CD4-positive, alpha-beta T cell treated with Interferon alpha-2 for 1 hour (primary cell): ENCODE data around the gene PKD2.
A peak's percentile ranks its signal among the peaks of the same experiment; 100 is the strongest.

Experiments
- DNase-seq, 2 donors: peaks; one replicate each; pipeline ENCODE4 v3.0.0-alpha.2; 2020 to 2022

The PKD2 gene

GRCh38 chr4:88027611-88028608, 20.5 kb downstream of the PKD2 start:
- DNase-seq: no peak

- DNase-seq: no peak
Measured at GRCh38 chr4:88028946-88029345, 21.5 kb downstream of the PKD2 start.

DNA sequence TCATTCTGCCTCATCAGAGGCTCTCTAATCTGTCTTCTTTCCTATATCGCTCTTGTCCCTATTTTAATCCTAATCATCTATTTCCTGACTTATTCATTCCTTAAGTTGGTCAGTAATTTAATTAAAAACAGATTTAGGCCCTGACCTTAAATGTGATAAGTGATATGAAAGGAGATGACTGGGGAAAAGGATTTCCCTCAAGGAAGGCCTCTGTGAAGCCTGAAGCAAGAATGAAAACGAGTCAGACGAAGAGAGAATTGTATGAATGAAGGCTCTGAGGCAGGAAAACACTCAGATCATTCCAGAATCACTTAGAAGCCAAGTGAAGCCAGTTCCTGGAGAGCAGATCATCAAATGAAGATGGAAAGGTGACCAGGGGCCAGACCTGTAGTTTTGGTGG, 22.1 kb downstream of the PKD2 start:
- no peak for DNase-seq

DNA sequence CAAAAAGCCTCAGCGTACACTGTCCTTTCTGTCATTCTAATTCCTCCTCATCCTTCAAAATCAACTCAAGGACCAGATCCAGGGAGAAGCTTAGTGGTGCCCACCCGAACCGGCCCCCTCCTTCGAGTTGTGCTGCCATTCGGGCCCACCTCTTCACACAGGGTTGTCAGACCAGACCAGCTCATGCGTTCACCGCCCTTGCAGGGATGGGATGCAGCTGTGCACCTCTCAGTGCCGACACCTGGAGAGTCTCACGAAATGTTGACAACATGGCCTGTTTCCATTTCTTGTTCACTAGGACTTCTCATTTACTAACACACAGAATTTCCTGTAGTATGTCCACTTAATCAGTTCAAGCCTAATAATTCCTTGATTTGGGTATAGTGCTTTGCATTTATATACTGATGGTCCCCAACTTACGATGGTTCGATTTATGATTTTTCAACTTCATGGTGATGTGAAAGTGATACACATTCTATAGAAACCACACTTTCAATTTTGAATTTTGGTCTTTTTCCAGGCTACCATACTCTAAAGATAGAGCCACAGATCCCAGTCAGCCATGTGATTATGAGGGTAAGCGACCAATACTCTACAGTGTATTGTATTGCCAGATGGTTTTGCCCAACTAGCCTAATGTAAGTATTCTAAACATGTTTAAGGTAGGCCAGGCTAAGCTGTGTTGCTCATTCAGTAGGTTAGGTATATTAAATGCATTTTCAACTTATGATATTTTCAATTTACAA, 23.3 kb downstream of the PKD2 start:
- no peak for DNase-seq

- DNase-seq: peak; percentile 27 to 64
Measured at GRCh38 chr4:88033309-88033708, 25.9 kb downstream of the PKD2 start.

DNA sequence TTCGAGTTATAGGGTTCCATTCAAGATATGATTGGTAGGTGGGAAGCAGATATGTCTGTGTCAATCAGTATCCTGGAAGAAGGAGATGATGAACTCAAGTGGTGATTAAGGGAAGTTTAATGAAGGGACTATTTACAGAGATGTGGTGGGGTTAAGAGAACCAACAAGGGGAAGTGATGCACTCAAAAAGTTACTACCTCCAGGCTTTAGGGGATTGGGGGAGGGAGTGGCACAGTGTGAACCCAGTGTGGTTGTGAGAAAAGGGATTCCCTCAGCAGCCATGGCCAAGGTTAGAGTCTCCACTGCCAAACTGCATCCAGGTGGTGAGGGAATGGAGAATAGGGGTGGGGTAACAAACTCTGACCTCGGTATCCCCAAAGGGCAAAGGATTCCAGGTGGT, 27.9 kb downstream of the PKD2 start:
- DNase-seq: no peak

DNA sequence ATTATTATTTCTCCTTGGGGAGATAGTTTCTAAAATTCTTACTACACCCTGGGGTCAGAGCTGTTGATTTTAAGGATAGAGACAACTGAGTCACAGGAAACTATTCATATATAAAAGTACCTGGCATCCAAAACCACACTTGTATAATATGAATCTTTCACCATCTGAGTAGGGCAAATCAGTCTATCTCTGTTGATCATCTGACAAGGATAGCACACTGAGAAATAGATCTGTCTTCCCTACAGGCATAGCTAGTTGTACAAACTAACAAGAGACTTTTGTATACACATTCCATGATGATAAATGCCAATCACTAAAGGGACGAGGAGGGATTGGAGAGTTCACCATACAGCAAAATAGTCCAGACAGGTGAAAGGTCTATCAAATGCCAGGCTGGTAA, 30.0 kb downstream of the PKD2 start:
- no peak for DNase-seq

- DNase-seq: no peak
Measured at GRCh38 chr4:88037936-88038335, 30.5 kb downstream of the PKD2 start.

DNA sequence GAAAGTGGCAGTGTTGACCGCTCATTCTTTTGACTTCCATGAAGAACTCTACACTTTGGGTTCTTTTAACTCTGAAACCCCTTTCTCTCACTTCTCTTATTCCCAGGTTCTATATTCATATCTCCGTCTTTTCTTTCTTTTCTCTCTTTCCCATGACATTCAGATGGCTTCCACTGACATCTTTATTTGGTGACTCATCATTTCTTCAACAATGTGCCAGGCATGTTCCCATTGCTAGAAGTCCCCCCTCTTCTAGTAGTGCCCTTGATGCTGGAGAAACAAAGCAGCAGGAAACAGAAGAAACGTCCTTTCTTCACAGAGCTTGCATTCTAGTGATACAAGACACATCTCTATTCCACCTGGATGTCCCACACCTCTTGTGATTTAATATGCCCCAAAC, 33.3 kb downstream of the PKD2 start:
- no peak for DNase-seq

- no peak for DNase-seq
Measured at GRCh38 chr4:88041626-88042025, 34.2 kb downstream of the PKD2 start.

GRCh38 chr4:88043001-88043400, 35.6 kb downstream of the PKD2 start:
- DNase-seq: no peak

DNA sequence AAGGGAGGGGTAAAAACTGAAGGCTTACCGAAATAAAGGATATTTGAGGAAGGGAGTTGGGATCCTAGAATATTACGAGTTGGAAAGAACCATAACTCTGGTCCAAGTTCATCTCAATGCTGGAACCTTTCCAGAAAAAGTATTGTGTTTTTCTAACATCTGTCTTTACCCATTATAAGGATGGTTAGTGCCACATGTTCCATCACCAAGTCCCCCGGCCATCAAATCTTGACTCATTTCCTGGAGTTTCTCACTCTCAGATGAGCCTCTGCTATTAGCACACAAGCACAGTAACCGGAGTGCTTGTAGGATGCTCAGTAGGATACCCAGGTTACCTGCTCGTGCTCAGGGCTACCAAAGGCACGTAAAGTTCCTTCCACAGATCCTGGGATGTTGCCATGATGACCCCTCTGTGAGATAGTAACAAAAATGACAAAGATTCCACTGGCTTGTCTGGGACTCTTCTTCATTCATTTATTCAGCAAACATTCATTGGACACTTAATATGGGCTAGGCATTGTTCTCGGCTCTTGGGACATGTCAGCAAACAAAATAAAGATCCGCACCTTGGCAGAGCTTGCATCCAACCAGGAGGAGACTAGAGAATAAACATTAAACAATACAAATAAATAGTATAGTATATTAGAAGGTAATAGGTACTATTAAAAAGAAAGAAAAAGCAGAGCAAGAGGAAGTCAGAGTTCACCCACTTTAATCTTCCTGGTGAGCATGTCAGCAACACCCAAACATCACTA, 36.3 kb downstream of the PKD2 start:
- no peak for DNase-seq

GRCh38 chr4:88045021-88045420, 37.6 kb downstream of the PKD2 start:
- no peak for DNase-seq

- no peak for DNase-seq
Measured at GRCh38 chr4:88054229-88054628, 46.8 kb downstream of the PKD2 start.

GRCh38 chr4:88054901-88055300, 47.5 kb downstream of the PKD2 start:
- DNase-seq: no peak

DNA sequence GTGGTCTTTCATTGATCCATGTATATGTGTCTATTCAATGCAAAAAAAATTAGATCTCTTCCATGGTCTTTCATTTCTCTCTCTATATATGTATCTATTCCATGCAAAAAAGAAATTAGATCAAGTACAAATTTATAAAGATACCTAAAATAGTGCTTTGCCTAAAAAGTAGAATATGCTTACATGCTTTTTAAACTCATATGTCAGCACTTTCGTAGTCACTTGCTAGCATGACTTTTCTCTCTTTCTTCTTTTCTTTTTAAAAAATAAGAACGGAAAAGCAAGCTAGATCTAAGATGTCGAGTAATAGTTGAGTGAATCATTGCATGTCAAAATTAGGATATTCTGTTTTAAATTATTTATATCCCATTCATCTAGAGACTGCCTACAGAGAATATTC, 50.9 kb downstream of the PKD2 start:
- no peak for DNase-seq

GRCh38 chr4:88059766-88060165, 52.3 kb downstream of the PKD2 start:
- DNase-seq: no peak

GRCh38 chr4:88060431-88060830, 53.0 kb downstream of the PKD2 start:
- DNase-seq: no peak

- DNase-seq: no peak
Measured at GRCh38 chr4:88062311-88062710, 54.9 kb downstream of the PKD2 start.

DNA sequence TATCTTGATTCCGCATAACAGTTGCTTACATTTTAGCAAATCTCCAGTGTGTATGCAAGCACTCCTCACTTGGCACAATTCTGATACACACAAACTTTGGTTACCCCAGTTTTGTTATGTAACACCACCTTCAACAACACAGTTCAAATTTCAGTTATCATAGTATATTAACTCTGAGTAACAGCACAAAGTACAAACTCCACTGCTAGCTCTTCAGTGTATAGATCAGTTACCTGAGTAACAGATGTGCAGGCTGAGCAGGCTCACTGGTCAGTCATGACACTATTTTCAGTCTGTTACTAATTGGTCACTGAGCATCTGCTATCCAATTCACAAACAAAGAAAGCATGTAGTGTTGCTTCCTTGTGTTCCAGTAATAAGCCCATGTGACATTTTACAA, 55.4 kb downstream of the PKD2 start:
- no peak for DNase-seq

- no peak for DNase-seq
Measured at GRCh38 chr4:88063634-88064296, 56.3 kb downstream of the PKD2 start.

GRCh38 chr4:88064410-88064809, 57.0 kb downstream of the PKD2 start:
- no peak for DNase-seq

- DNase-seq: no peak
Measured at GRCh38 chr4:88070031-88070430, 62.6 kb downstream of the PKD2 start.
